Measurements from ENCODE around the gene GPATCH8. TPM values are rescaled to one million over a fixed set of nuclear protein-coding genes. Genes with fewer than 3 reads are reported as not detected.

Gene GPATCH8
- total RNA-seq, 1 donor from 2014 or later = 64.5 TPM

DNA sequence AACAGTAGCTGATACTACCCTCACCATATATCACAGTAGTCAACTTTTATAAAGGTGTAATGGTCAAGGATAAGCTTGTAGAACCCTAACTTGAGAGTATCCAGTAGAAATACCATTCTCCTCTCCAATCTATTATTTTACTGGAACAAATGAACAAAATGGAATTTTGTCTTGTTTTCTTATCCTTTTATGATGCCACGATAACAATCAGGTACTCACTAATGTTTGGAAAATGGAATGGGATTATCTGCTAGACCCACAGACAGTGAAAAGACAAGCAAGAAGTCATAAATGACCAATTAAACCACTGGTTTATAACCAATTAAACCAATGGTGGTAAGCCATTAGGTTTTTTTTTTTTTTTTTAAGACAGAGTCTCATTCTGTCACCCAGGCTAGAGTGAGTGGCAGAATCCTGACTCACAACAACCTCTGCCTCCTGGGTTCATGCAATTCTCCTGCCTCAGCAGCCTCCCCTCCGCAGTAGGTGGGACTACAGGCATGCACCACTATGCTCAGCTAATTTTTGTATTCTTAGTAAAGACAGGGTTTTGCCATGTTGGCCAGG is 10.4 kb downstream of the GPATCH8 start:
- Mint-ChIP-seq H3K4me3 (no peak overlapping the region), H3K27ac (no peak overlapping the region), H3K36me3 (ENCODE audit: low read depth) (peaks cover 34% of the 10 kb centered on the region), H3K27me3 (no peaks in the 10 kb centered on the region), H3K9me3 (no peaks in the 10 kb centered on the region), H3K4me1 (peaks cover 55% of the 10 kb centered on the region)
- ChIA-PET POLR2A (no interaction called here), CTCF (no interaction called here)
- DNase-seq = no peak
- intact Hi-C loops (cut with micrococcal nuclease) = no loop called here
- TF ChIP-seq, protein P1, sequence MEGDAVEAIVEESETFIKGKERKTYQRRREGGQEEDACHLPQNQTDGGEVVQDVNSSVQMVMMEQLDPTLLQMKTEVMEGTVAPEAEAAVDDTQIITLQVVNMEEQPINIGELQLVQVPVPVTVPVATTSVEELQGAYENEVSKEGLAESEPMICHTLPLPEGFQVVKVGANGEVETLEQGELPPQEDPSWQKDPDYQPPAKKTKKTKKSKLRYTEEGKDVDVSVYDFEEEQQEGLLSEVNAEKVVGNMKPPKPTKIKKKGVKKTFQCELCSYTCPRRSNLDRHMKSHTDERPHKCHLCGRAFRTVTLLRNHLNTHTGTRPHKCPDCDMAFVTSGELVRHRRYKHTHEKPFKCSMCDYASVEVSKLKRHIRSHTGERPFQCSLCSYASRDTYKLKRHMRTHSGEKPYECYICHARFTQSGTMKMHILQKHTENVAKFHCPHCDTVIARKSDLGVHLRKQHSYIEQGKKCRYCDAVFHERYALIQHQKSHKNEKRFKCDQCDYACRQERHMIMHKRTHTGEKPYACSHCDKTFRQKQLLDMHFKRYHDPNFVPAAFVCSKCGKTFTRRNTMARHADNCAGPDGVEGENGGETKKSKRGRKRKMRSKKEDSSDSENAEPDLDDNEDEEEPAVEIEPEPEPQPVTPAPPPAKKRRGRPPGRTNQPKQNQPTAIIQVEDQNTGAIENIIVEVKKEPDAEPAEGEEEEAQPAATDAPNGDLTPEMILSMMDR (IDR thresholded peaks at IDR 0.05) = no peak
- ATAC-seq (ENCODE audit: low read depth) = no peak

- intact Hi-C loops (cut with micrococcal nuclease) = no loop called here
- ATAC-seq (ENCODE audit: low read depth) (no peak), DNase-seq (no peak)
- H3K27ac Mint-ChIP-seq = no peak overlapping the region
- TF ChIP-seq, protein P1 (IDR thresholded peaks at IDR 0.05) = no peak
- peaks cover 36% of the 10 kb centered on the region for H3K4me1 Mint-ChIP-seq
- H3K27me3 Mint-ChIP-seq = no peaks in the 10 kb centered on the region
- peaks cover 34% of the 10 kb centered on the region for H3K36me3 Mint-ChIP-seq (ENCODE audit: low read depth)
- POLR2A ChIA-PET = interaction anchor here (1.3 kb wide), 1 partner anchor 14 kb away, joined by 3 read pairs; no protein-coding TSS in a partner anchor
- no peak overlapping the region for H3K4me3 Mint-ChIP-seq
- CTCF ChIA-PET = no interaction called here
- no peaks in the 10 kb centered on the region for H3K9me3 Mint-ChIP-seq
Observed at GRCh38 chr17:44489581-44489980, 13.6 kb downstream of the GPATCH8 start.

GRCh38 chr17:44487170-44487569 is 16.0 kb downstream of the GPATCH8 start:
- TF ChIP-seq, protein P1 (IDR thresholded peaks at IDR 0.05) = no peak
- CTCF ChIA-PET = no interaction called here
- peaks cover 24% of the 10 kb centered on the region for H3K4me1 Mint-ChIP-seq
- H3K9me3 Mint-ChIP-seq = no peaks in the 10 kb centered on the region
- DNase-seq = no peak
- H3K4me3 Mint-ChIP-seq = no peak overlapping the region
- no peaks in the 10 kb centered on the region for H3K27me3 Mint-ChIP-seq
- peaks cover 25% of the 10 kb centered on the region for H3K36me3 Mint-ChIP-seq (ENCODE audit: low read depth)
- ATAC-seq (ENCODE audit: low read depth) = no peak
- POLR2A ChIA-PET = no interaction called here
- no peak overlapping the region for H3K27ac Mint-ChIP-seq
- intact Hi-C loops (cut with micrococcal nuclease) = no loop called here

DNA sequence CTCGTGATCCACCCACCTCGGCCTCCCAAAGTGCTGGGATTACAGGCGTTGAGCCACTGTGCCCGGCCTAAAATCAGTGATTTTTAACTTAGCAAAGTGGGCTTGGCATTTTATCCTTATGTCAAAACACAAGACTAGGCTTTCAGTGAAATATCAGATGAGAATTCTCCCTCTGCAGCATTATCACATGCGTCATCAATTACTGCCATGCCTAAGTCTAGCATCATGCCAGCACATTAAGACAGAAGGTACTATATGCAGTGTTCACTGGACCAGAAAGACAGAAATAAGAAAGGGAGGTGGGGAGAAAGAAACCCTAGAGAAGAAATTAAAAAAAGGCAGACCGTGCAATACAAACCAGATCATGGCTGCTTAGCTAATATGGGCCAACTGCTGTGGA is 29.8 kb downstream of the GPATCH8 start:
- H3K4me3 Mint-ChIP-seq = no peak overlapping the region
- intact Hi-C loops (cut with micrococcal nuclease) = no loop called here
- H3K36me3 Mint-ChIP-seq (ENCODE audit: low read depth) = peaks cover 41% of the 10 kb centered on the region
- ATAC-seq (ENCODE audit: low read depth) (no peak), DNase-seq (no peak)
- TF ChIP-seq, protein P1 (IDR thresholded peaks at IDR 0.05) = no peak
- CTCF ChIA-PET = no interaction called here
- H3K9me3 Mint-ChIP-seq = no peaks in the 10 kb centered on the region
- peaks cover 1% of the 10 kb centered on the region for H3K4me1 Mint-ChIP-seq
- H3K27ac Mint-ChIP-seq = no peak overlapping the region
- no peaks in the 10 kb centered on the region for H3K27me3 Mint-ChIP-seq
- POLR2A ChIA-PET = no interaction called here

- Mint-ChIP-seq H3K27ac (no peak overlapping the region), H3K9me3 (no peaks in the 10 kb centered on the region), H3K4me1 (peaks cover 18% of the 10 kb centered on the region), H3K27me3 (no peaks in the 10 kb centered on the region), H3K4me3 (no peak overlapping the region), H3K36me3 (ENCODE audit: low read depth) (peaks cover 58% of the 10 kb centered on the region)
- ATAC-seq (ENCODE audit: low read depth) = no peak
- ChIA-PET CTCF (no interaction called here), POLR2A (no interaction called here)
- intact Hi-C loops (cut with micrococcal nuclease) = no loop called here
- DNase-seq = no peak
- TF ChIP-seq, protein P1 (IDR thresholded peaks at IDR 0.05) = no peak
Observed at GRCh38 chr17:44469676-44470075, 33.5 kb downstream of the GPATCH8 start.

Measured in activated B cell treated with CpG ODN at 0.5 μM for 24 hours (primary cell).